GM21367 (cell line): ENCODE results near the gene EPHB6.

ENCODE experiments used
- ATAC-seq: cut with Tn5 transposase; IDR thresholded peaks from one replicate; pipeline ENCODE4 v1.9.1; 2021; ENCODE audit not compliant: unreplicated experiment

EPHB6 gene

DNA sequence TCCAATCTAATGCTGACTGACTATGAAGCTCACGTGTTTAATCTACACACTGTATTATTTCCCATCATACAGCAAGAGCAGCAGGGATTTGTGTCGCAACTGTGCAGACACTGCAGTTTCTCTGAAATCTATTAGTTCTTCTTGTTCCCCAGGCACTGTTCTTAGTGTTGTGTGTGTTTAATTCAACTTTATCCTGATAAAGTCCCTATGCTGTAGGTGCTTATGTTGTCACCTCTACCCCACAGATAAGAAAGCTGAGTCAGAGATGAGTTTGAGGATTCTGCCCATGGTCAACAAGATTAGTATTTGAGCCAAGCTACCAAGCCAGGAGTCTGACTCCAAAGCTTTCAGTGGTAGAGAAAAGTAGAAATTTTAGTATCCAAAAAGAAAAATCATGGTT lies 22.5 kb upstream of the EPHB6 start:
- ATAC-seq, result no peak

DNA sequence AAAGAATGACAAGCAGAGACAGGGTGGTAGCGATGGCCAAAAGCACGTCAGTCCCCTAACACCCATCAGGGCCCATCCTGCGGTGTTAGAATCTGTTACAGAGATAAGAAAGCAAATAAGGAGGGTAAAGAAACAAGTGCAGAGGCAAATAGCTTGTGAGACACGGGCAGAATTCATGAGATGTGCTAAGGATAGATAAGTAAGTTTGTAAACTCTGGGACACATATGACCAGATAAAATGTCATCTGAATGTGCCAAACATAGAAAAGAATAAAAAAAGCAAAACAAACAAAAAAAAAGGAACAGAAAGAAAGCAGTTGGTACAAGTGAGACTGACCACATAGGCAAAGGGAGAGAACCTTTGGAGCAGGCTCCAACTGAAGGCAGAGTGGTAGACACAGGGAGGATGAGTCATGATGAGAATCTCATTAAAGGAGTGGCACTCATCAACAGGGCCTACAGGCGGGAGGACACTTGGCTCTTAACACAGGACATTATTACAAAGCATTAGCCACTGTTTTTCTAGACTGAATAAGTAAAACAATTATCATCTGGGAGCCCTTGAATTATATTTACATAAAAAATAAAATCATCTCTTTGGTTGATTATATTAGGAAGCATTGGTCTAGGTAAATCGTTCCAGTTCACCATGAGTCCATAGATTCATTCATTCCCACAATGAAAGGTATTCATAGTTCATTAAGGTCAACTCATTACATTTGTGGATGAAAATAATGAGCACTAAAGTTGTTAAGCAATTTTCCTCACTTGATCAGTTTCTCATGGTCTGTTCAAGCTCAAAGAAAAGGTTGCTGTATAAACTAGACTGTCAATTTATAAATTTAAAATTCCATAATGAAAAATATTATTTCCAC lies 21.5 kb upstream of the EPHB6 start:
- ATAC-seq, result peak; percentile 72

DNA sequence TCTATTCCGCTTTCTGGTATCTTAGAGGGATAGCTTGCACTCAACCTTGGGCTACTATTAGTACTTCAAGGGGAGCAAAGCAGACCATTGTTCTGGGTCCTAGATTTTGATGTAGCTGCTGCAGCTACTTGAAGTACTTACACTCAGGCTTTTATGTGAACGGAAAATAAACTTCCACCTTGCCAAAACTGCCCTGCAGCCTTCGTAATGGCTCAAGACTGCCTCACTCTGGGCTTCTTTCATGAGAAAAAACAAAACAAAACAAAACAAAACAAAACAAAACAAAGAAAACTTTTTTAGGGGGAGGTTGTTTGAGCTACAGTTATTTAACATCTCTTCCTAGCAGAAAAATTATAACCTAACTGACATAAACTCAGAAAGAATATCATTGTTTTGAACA lies 19.4 kb upstream of the EPHB6 start:
- ATAC-seq, result no peak

DNA sequence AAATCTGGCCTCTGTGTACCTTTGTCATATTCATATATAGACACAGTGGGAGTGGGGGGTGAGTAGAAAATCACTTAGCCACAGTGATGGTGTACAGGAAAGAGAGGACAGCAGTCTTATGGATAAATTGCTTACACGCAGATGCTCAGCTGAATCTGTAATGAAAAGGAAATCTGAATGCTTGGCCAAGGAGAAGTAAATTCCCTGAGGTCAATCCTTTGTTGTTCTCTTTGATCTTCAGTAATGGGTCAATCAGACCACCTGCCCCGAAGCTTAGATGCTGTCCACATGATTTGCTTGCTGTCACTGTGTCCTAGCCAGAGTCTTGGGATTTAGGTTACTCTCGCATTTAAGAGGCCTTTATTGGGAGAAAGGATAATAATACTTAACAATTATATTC lies 18.4 kb upstream of the EPHB6 start:
- no peak for ATAC-seq

DNA sequence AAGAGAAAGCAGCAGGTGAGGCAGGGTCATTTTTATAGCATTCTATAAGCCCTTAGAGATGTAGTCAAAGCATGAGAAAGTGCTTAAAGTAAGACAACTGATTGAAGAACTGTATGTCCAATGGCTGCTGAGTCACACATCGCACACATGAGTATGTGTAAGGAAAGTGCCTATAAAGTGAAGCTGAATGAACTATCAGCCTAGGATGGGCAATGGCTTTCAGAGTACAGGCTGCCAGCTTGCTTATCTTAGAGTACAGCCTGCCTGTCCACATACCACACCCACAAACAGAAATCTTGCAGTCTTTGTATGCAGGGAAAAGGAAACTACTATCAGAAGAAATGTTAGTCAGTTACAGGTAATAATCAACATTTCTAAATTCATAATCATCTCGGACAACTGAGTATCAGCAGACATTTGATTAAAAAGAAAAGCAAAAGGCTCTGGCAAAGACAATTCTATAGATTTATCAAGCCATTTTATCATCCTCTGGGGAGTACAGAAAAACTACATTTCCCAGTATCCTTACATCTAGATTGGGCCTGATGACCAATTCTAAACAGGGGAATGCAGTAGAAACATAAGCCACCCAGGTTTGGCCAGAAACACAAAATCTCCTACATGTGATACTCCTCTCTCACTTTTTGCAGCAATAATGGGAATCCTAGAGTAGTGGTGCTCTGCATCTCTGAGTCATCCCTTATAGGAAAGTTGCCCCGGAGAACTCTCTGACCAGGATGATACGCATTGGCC lies 16.2 kb upstream of the EPHB6 start:
- ATAC-seq, result no peak

DNA sequence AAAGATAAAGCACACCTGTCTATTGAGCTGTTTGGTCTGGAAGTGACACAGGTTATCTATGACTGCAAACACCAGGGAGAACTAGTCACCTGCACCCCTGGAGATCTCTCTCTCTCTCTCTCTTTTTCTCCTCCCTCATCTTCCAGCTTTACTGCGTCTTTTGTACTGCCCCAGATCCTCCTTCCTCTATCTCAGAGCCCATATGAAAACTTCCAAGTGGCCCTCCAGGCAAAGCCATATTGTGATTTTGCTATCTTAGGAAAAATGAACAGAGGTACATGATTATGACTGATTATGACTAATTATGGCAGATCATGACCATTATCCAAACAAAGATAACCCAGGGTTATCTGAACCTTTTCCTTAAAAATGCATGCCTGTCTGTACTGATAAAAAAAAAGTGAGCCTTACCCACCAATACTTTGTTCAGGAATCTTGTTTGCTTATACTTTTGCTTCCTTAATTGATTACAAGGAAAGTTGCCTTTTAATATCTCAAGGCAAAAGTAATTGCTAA lies 12.6 kb upstream of the EPHB6 start:
- no peak for ATAC-seq

DNA sequence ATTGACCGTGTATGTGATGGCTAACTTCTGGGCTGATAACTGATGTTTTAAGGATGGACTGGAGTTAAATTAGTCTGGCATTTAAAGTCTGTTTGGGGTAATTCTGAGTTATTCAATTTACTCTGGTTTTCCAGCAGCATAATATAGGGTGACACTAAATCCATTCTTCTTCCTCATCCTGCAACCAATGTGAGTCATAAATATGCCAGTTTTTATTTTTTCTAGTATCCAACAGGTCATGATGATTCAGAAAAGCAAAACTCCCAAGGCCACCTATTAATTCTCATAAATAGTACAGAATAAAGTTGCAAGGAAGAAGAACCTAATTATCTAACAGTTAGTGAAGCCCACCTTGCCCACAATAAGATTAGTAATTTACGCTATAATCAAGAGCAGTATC lies 7.5 kb upstream of the EPHB6 start:
- ATAC-seq, result no peak

DNA sequence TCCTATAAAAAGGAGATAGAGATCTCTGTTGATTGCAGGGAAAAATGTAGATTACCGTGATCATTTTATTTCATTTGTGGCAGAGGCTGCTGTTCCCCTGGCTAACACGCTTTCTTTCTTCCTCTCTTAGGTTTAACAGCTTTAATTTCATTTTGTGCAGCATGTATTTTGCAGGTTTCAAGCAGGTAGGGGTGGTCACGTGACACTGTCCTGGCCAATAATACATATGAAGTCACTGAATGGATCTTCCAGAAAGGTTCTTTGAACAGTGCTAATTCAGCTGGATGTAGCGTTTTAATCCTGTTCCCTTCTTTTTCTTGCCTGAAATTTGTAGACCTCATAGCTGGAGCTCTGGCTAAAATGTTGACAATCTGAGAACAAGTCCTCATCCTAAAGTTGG lies 3.6 kb upstream of the EPHB6 start:
- ATAC-seq, result no peak

DNA sequence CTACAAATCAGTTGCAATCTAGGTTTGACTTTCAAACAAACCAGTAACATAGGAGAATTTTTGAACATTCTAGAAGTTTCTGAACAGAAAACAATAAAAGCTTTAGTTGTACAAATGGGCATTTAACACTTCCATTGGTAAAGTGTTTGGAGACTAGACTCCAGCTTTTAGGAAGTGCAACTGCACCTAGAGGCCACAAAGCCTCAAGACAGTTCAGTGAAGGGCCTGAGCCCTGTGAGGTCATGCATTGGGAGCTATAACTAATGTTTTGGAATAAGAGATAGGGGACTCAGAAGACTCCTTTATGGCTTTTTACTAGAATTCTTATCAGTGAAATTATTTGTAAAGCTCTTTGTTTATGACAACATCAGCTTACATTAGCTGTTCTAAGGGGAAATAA lies 3.0 kb upstream of the EPHB6 start:
- no peak for ATAC-seq

DNA sequence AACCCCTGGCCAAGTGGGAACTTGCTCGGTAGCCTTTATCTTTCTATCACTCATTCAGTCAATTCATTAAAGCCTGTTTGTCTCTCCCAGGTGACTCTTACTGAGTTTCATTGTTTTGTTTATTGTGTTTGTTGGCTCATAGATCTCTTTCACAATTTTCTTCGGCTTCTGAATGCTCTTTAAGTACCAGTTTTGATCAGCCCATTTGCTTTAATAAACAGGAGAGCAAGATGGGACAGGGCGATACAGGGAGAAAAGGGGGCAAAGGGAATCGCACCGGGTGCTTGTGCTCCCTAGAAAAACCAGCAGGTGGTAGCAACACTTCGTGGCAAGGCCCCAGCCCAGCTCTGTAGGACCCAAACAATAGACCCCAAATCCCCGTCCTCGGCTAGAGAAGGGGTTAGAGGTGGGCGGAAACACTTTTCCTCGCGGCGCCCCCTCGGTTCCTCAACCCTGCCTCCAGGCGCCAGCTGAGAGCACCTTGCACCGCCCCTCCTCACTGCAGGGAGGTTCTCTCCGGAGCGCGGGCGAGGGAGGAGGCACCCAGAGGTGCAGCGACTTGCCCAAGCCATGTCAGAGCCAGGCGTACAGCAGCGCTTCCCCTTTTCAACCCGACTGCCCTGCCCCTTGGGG lies 1.0 kb upstream of the EPHB6 start:
- ATAC-seq, result peak; percentile 91

DNA sequence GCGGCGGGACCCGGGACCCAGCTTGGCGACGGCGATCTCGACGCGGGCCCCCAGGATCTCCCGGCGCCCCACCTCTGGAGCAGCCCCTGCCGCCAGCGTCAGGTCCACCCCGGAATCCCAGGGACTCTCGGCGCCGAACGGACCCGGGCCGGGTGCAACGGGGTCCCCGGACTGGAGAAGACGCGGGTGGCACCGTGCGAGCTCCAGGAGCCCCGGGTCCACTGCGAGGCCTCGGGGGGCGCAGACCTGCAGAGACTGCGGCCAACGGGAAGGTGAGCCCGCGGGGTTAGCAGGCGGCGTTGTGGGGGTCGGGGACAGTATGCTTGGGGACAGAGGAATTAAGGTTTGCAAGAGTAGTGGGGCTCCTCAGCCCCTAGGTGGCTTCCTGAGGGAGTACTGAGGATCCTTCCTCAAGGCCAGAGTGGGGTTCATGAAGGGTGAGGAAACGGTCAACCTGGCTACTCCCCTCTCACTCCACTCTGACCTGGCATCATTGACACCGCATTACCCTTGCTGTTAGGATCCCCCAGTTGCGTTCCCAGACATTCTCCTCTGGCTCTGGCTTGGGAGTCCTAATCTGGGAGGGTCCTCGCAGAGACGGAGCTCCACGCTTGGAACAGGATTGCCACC lies 353 bp downstream of the EPHB6 start:
- ATAC-seq, result no peak

DNA sequence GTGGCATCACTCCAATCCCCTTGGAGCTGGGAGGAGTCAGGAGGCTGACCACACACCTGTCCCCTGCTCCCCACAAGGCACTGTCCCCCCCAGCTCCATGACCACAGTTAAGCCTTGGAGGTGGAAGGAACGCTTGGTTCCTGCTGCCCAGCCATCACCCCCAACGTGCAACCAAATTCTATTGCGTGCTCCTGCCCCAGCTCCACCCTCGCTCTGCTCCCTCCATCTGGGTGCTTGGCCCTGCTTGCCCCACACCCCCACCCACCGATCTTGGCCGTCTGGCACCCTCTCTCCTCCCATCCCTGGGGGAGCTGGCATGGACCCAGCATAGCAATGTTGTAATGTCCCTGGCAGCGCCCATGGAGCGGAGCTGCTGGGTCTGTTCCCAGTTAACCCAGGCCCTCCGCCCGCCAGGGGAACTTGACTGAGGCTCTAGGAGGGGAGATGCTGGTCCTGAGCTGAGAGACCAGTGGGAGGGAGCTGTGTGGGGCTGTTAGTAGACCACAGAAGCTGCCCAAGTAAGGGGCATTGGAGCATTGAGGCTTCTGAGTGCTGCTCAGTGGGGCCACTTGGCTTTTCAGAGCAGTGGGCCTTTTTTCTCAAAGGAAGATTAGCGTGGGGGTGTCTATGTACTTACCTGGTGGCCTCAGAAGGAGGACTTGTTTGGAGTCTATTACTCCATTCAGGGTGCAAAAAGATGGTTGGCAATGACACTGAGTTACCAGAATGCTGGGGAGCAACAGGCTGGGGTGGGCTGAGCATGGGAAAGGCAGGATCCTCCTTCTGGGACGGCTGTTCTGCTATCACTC lies 1.1 kb downstream of the EPHB6 start:
- no peak for ATAC-seq

DNA sequence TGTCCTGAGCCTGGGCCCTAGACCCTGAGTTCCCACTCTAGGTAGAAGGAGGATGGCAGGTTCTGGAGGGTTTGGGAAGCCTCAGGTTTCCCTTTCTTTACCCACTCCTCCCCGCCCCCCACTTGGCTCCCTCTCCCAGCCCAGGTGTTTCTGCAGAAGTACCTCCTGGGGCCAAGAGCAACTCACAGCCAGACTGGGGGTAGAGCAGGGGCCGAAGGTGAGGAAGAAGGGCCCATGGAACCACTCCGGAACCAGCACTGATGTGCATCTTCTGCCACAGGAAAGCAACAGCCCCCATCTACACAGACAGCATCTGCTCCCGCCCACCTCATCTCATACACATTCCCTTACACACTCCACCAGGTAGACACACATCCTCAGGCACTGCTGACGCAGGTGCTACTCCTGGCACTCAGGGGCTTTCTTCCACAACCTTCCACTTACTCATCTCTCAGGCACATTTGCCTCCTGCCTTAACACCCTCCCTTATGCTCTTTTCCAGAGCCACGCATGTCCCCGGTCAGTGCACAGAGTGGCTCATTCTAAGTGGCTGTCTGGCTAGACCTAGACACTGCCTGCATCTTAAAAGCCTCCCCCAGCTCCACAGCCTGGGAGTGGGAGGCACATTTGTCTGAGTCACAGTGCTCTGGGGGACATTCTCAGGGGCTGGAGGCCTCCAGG lies 1.8 kb downstream of the EPHB6 start:
- no peak for ATAC-seq

DNA sequence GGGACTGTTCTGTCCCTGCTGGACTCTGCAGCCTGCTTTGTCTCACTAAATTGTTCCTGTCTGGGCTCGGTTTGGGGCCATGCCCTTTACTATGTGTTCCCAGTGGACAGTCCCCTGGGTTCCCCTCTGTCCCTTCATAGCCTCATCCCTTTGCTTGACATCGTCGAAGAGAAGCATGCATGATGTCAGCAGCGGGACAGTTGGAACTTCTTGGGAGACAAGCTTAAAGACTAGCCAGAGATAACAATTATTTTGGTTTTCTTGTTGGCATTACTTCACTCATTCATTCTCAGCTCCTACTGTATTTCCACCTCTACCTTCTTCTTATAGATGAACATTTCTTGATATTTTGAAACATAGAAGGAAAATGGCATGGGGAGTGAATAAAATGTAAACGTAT lies 2.7 kb downstream of the EPHB6 start:
- ATAC-seq, result no peak

DNA sequence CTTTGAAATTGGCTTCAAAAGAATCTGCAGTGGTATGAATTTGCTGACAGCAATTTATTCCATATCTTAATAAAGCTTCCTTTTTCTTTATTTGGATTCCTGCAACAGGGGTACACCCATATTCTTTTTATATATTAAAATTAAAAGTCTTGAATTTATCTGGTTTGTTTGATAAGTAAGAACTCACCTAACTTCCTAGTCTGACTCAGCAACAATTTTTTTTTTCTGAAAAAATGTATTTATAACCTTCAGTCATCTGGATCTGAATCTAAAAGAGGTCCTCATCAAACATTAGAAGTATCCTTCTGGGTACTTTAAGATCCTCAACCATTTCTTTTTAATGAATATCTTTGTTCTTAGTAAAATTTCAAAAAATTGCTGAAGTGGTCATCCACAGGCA lies 4.5 kb downstream of the EPHB6 start:
- ATAC-seq, result no peak

DNA sequence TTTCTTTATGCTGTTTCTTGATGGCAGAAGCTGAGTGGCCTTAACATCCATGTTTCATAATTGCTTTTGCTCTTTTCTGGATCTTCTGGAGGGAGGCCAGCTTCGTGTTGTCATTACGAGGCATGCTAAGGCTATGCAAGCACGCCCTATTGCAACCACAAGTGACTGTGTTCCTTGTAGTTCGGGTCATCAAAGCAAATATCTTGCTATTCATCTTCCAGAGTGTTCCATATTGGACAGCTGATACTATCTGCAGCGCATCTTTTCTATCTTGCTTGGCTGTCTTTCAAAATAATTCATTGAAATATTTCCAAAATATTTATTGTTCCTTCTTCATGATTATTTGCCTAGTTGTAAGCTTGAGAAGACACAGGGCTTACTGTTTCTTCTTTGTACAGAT lies 5.0 kb downstream of the EPHB6 start:
- ATAC-seq, result no peak

DNA sequence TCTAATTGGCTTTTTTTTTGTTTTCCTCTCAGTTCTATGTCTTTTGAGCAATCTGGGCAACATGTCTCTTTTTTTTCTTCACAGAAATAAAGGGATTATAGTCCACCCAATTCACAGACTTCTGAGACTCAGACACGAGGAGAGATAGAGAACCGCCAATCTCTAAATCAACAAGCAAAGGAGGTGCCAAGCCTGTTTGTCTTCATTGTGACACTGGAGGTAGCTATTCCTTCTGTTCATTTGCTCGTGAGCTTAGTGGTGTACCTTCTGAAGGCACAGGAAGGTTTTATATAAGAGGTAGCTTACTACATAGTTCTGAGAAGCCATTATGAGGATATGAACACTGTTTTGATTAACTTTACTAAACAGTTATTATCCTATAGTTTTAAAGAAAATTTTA lies 6.1 kb downstream of the EPHB6 start:
- no peak for ATAC-seq

DNA sequence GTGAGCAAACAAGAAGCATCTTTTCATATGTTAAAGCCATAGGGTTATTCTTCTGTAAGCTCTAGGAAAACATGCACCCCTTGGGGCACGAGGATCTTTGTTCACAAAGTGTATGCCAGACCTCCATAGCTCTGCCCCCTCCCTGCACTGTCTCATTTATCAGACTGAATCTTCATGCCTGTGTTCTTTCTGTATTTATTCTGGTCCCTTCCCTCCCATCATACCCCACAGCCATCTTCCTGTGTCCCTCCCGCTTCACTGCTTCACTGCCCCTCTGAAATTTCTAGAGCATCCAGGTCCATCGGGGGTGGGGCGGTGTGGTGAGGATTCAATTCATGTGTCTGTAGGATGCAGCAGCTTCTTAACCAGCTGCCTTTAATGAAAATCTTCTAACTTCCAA lies 7.5 kb downstream of the EPHB6 start:
- ATAC-seq, result no peak

DNA sequence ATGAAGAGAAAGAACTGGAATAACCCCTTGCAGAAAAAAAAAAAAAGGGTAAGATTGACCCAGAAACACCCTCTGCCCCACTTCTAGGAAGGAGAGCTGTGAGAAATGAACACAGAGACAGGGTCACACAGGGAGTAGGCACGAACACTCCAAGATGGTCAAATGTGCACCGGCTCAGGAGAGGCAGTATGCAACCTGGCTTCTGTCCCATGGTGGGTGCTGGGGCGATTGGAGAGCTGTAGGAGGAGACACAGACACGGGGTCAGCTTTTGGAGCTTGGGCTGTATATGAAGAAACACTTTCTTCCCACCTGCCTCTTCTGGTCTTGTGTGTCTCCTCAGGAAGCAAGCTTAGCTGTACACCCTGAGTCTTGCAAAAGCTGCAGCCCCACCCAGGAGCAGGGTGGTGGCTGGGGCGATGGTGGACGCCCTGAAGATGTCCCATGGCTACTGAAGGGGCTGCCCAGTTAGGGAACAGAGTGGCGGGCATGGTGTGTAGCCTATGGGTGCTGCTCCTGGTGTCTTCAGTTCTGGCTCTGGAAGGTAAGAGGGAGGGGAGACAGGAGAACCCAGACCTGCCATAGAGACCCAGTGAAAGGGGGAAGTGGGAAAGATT lies 8.0 kb downstream of the EPHB6 start:
- no peak for ATAC-seq
